AG10803 (cell line): ENCODE results near the gene TEC.

Source experiments
- DNase-seq: peaks from one replicate; pipeline ENCODE4 v3.0.0; 2010; ENCODE audit warnings: low read depth
- H3K4me3 ChIP-seq: 2 replicates; pipeline ENCODE4 v1.5.1; 2011; ENCODE audit warnings: mild to moderate bottlenecking, low read length, control low read depth
- TF ChIP-seq, protein P1 (sequence below): conservative IDR thresholded peaks from 2 replicates; pipeline ENCODE4 v1.5.1; 2011; ENCODE audit warnings: mild to moderate bottlenecking, low read length, control low read depth, inconsistent platforms

TEC gene

DNA sequence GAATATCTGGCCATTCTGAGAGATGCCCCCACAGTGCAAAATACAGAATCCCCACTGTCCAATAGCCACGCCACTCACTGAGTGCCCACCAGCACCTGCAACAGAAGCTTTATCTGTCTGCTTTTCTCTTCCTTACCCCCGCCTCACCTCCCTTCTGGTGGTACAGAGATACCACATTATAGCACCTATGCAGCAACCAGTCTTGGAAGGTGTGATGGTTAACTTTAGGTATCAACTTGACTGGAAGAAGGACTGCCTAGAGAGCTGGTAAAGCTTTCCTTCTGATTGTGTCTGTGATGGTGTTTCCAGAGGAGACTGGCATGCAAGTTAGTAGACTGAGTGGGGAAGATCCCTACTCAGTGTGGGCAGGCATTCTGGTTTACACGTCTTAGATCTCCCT is 73.8 kb downstream of the TEC start:
- DNase-seq, result no peak
- TF ChIP-seq, protein P1, sequence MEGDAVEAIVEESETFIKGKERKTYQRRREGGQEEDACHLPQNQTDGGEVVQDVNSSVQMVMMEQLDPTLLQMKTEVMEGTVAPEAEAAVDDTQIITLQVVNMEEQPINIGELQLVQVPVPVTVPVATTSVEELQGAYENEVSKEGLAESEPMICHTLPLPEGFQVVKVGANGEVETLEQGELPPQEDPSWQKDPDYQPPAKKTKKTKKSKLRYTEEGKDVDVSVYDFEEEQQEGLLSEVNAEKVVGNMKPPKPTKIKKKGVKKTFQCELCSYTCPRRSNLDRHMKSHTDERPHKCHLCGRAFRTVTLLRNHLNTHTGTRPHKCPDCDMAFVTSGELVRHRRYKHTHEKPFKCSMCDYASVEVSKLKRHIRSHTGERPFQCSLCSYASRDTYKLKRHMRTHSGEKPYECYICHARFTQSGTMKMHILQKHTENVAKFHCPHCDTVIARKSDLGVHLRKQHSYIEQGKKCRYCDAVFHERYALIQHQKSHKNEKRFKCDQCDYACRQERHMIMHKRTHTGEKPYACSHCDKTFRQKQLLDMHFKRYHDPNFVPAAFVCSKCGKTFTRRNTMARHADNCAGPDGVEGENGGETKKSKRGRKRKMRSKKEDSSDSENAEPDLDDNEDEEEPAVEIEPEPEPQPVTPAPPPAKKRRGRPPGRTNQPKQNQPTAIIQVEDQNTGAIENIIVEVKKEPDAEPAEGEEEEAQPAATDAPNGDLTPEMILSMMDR, result no peak
- H3K4me3 ChIP-seq, result no peak overlapping the region

DNA sequence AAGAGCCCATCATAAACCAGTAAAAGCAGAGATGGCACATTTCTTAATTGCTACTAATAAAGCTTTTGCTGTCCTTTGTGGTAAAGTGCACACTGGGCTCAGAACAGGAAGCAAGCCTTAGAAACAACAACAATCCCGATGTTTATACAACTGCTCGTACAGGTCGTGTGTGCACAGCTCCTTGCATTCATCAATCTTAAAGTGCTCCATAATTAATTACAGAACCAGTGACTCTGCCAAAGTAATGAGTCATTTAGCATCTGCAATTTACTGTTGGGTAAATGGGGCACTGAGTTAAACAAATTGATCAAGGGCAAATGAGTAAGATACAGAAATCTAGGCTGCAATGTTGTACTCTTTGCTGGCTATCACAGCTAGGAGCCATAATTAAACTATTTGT is 74.3 kb downstream of the TEC start:
- no peak overlapping the region for H3K4me3 ChIP-seq
- TF ChIP-seq, protein P1, result no peak
- peak; percentile 8 for DNase-seq

DNA sequence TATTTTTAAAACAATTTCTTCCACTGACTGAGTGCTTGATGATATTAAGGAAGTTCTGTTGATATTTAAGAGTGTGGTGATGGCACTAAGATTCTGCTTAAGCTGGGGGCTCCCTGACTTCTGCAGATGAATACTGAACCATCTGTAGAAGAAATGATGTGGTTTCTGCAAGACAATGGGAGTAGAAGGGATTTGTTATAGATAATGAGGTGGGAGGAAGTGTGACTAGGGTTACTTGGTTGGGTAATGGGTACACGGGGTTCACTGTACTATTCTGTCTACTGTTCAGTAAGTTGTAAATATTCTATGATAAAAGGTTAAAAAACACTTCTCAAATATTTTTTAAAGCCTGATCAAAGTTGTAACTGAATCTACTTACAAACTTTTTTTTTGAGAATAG is 74.7 kb downstream of the TEC start:
- H3K4me3 ChIP-seq, result no peak overlapping the region
- no peak for DNase-seq
- TF ChIP-seq, protein P1, result no peak

DNA sequence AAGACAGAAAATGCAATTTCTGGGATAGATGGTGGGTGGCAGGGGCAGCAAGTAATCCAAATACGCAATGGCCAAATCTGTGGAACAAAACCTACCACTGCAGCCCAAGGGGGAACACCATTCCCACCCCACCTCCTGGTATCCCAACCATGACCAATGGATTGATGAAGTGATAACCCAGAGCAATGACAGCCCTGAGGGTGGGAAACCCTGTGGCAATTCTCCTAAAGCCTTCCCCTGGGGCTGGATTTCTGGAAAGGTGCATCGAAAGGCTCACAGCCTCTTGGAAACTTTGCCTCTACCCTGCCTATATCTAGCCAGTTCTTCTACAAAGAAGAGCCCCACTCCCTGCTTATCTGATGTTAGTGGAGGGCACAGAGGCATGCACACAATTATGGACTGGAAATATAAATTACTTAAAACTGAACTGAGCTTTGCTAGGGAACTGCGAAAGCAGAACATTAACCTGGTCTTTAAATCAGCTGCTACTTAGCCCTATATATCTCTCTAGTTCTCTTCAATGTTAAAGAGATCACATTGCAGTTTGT is 75.6 kb downstream of the TEC start:
- no peak for DNase-seq
- TF ChIP-seq, protein P1, result no peak

DNA sequence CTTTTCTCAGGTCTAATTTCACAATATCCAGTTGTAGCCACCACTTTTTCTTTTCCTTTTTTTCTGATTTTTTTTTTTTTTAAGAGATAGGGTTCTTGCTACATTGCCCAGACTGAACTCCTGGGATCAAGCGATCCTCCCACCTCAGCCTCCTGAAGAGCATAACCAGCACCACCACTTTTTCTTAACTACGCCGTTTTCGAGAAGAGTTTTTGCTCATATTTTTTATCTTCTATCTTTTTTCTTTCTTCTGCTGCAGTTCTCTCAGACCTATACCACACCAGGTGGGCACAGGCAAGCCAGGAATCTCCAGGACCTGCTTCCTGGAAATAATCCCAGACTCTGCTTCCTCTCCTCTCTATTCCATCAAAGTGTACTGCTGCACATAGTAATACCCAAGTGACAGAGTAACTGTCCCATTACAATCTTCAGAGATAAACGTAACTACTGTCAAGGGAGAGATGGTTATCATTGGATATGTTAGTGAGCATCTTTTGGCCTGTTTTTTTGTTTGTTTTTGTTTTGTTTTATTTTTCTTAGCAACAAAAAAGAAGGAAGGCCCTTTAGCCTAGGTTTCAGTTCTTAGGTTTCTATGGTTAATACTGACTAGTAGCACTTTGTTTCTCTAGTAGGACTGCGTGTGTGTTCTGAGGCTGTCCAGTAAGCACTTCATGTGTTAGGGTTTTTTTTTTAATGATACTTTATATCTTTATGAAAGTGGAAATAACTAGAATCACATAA is 76.4 kb downstream of the TEC start:
- TF ChIP-seq, protein P1, result no peak
- no peak for DNase-seq
- no peak overlapping the region for H3K4me3 ChIP-seq

More for the DNA sequence above, 75.6 kb downstream of the TEC start:
- H3K4me3 ChIP-seq, result no peak overlapping the region

DNA sequence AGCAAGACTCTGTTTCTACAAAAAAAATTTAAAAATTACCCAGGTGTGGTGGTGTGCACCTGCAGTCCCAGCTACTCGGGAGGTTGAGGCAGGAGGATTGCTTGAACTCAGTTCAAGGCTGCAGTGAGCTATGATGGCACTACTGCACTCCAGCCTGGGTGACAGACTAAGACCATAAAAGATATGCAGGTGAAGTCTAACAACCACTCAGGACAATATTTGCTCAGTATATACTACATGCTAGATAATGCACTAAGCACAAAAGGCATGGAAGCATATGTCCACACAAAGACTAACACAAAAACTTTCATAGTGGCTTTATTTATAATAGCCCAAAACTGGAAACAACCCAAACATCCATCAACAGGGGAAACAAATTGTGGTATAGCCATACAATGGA is 77.9 kb downstream of the TEC start:
- no peak overlapping the region for H3K4me3 ChIP-seq
- no peak for DNase-seq
- TF ChIP-seq, protein P1, result no peak

DNA sequence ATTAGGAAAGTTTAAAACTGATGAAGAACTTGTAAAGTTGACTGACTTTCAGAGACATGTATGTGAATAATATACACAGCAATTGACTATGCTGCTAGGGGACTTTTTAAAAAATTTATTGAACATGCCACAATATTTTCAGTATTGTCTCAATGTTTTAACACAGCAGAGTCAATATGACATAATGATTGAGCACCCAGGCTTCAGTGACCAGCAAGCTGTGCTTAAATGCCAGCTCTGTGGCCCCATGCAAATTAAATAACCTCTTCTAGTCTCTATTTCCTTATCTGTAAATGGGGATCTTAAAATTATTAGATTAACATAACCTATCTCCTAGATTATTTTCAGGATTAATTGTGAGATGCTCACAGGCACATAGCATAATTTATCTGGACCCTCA is 78.8 kb downstream of the TEC start:
- no peak for DNase-seq
- no peak overlapping the region for H3K4me3 ChIP-seq
- TF ChIP-seq, protein P1, result no peak
